NCI-H2196 treated with DMSO at 0.1 percent for 48 hours (cell line): ENCODE data around the gene C8A.
A peak's percentile ranks its signal among the peaks of the same experiment; 100 is the strongest.

Experiments used
- DNase-seq: peaks from one replicate; lab custom pipeline; 2025; ENCODE audit not compliant: unreplicated experiment; lab: John Stamatoyannopoulos, UW

The C8A gene

GRCh38 chr1:56854521-56855099 is at the start of gene C8A:
TSS of gene C8A (plus strand) at chr1:56854797. CDS start at chr1:56854902, 105 bp downstream.
- DNase-seq: no peak

GRCh38 chr1:56806804-56807203 is 47.8 kb upstream of the C8A start:
- DNase-seq: no peak

- DNase-seq: no peak
Measured at GRCh38 chr1:56808410-56808809, 46.2 kb upstream of the C8A start.

GRCh38 chr1:56811331-56811730 is 43.3 kb upstream of the C8A start:
- DNase-seq: no peak

- DNase-seq: no peak
Measured at GRCh38 chr1:56814205-56814604, 40.4 kb upstream of the C8A start.

GRCh38 chr1:56816264-56816663 is 38.3 kb upstream of the C8A start:
- no peak for DNase-seq

- peak; percentile 55 for DNase-seq
Measured at GRCh38 chr1:56816909-56817308, 37.7 kb upstream of the C8A start.

- no peak for DNase-seq
Measured at GRCh38 chr1:56817716-56818463, 36.7 kb upstream of the C8A start.

- DNase-seq: no peak
Measured at GRCh38 chr1:56819387-56819899, 35.2 kb upstream of the C8A start, which contains the start of gene FYB2. TSS of gene FYB2 (minus strand) at chr1:56819404. CDS start at chr1:56819290, 114 bp downstream.

GRCh38 chr1:56820755-56821461 is 33.7 kb upstream of the C8A start:
- DNase-seq: peak; percentile 31

- DNase-seq: no peak
Measured at GRCh38 chr1:56821462-56821797, 33.2 kb upstream of the C8A start.

- DNase-seq: no peak
Measured at GRCh38 chr1:56824271-56824670, 30.3 kb upstream of the C8A start.

GRCh38 chr1:56824938-56825337 is 29.7 kb upstream of the C8A start:
- DNase-seq: peak; percentile 75

- no peak for DNase-seq
Measured at GRCh38 chr1:56825436-56825835, 29.2 kb upstream of the C8A start.

- DNase-seq: no peak
Measured at GRCh38 chr1:56827711-56828110, 26.9 kb upstream of the C8A start.

- DNase-seq: no peak
Measured at GRCh38 chr1:56830052-56830451, 24.5 kb upstream of the C8A start.

- DNase-seq: peak; percentile 61
Measured at GRCh38 chr1:56831871-56832693, 22.5 kb upstream of the C8A start.

- no peak for DNase-seq
Measured at GRCh38 chr1:56833088-56833487, 21.5 kb upstream of the C8A start.

GRCh38 chr1:56834137-56834900 is 20.3 kb upstream of the C8A start:
- no peak for DNase-seq

GRCh38 chr1:56835657-56836056 is 18.9 kb upstream of the C8A start:
- DNase-seq: no peak
